Vagina (tissue), 2 donors: ENCODE results near the gene HDAC7.
A peak's percentile ranks its signal among the peaks of the same experiment; 100 is the strongest.

Source experiments
- CTCF ChIP-seq, 3 experiments: fragments of 450-650 bp in 2 of 3; fragments of 200-600 bp in 1 of 3; sonication (generic) in 1 of 3; IDR thresholded peaks; one replicate each; pipeline ENCODE4 v1.5.1; 2017 to 2019; ENCODE audit warnings: antibody characterized with exemption in 3 of 3, mild to moderate bottlenecking in 2 of 3, moderate library complexity in 2 of 3
- POLR2A ChIP-seq, 2 donors: fragments of 450-650 bp; IDR thresholded peaks; one replicate each; pipeline ENCODE4 v1.6.1; 2017; ENCODE audit warnings: antibody characterized with exemption in 2 of 2, mild to moderate bottlenecking in 2 of 2, moderate library complexity in 2 of 2
- POLR2AphosphoS5 ChIP-seq, 2 donors: sonication (generic); formaldehyde crosslinking; IDR thresholded peaks; one replicate each; pipeline ENCODE4 v1.9.0; 2017; ENCODE audit warnings: antibody characterized with exemption in 2 of 2, mild to moderate bottlenecking in 2 of 2, low read depth in 1 of 2; ENCODE audit not compliant: insufficient read depth in 1 of 2

GRCh38 chr12:47770086-47770726 is 49.5 kb downstream of the HDAC7 start:
- TF ChIP-seq POLR2A (IDR thresholded peaks at IDR 0.05) (no peak), CTCF (IDR thresholded peaks at IDR 0.05) (no peak), POLR2AphosphoS5 (IDR thresholded peaks at IDR 0.05; ENCODE audit: insufficient read depth in 1 of 2, low read depth in 1 of 2) (peak in 1 of 2 donors; percentile 33)
